Brain pericyte (primary cell): ENCODE results near the gene HOXA9.

ENCODE experiments used
- DNase-seq: peaks from one replicate; pipeline ENCODE4 v3.0.0-alpha.2; 2012; ENCODE audit warnings: low read depth, low spot score

The HOXA9 gene

DNA sequence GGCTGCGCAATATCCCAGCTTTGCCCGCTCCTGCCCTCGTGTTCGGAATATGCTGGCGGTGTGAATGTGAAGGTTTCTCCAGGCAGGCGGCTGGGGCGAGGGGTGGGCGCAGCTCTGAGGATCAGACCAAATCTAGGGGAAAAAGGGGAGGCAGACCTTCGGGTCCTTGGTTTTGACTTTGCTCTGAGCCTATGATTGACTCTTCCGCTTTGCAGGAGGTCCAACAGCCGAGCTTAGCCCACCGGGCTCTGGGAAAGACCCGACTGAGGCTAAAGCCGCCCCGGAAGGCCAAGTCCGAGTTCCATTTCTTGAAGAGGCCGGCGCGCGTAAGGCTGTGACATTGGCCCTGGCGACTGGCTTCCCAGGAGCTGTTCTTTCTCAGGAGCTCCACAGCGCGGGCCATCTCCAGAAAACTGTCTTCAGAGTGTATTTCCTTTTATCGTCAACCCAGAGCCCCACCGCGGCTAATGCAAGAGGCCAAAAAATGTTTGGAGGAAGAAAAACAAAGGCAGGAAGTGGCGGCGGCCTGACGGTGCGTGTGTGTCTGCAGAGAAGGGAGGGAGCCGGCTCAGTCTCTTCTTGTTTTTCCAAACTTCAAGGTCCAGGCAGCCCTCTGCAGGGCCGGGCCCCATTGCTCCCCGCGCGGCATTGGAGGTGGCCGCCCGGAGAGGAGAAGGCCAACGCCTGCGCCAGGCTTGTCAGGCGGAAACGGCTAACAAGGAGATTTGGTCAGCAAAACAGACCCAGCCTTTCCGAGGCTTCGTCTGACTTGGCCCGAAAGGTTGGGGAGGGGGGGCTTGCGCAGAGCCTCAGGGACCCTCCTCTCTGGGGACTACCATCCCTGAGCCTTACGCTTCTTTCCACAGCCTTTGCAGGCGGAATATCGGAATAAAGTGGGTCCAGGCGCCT is 23.3 kb upstream of the HOXA9 start:
- DNase-seq: no peak

DNA sequence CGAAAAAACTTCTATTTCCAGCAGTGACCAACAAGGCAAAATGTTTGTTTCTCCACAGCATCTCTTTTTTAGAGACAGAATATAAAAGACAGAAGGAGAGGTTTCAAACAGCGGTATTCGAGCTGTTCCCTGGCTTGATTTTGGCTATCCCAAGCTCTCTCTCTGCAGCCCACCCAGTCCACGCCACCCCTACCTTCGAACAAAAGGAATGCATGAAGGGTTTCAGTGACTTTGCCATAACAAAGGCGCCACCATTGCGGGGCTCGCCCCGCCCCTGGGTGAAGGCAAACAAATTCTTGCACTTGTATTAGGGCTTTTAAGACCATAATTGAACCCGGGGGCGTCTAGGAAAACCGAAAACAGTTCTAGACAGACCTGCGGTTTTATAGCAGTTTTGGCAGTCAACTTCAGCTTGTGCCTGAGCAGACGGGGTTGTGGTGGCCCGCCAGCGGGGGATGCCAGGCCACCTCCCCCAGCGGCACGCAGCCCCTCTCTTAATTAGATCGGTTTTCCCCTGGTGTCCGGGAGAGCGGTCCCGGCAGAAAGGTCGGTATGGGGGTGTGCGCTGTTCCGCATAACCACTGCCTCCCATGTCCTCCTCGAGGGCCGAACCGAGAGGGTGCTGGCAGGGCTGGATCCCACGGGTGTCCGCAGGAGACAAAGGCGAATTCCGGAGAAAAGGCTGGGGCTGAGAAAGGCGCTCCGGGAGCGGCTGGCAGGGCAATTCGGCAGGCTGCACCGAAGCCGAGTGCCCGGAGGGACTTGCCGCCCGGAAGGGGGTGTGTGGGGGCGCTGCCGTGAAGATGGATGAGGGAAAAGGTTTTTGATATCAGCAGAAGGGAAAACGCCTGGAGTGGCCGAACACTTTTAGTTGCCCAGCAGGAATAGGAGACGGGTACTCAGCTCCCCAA is 22.4 kb upstream of the HOXA9 start:
- no peak for DNase-seq

DNA sequence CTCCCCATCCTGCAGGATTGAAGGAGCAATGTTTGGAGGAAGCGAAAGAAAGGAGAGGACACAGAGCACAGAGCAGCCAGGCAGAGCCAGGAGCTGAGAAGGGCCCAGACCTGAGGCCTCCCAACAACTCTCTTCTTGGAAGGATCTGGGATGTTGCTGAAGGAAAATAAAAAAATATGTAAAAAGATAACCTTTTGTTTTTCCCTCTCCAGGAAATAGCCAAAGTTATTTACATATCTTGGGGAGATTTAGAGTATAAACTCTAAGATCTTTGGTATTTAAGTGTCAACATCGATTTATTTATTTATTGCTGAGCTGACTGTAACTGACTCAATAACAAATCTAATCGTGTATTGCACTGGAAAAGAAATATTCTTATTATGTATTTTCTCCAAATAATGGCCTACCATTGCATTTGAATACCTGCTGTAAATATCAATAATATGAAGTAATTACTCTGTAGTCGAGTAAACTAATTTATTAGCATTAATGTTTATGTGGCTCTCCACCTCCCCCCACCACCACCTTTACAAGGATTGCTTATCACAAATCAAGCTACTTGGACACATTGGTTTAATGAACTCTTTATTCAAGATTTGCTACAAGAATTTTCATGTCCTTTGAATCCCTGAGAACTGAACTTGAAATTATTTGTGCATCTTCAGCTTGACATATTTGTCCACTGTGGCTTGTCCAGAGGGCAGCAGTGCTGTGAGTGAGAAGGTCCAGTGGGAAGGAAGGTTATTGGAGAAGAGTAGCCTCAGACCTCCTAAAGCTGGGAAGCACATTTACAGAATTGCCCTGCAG is 21.5 kb upstream of the HOXA9 start:
- DNase-seq: no peak

DNA sequence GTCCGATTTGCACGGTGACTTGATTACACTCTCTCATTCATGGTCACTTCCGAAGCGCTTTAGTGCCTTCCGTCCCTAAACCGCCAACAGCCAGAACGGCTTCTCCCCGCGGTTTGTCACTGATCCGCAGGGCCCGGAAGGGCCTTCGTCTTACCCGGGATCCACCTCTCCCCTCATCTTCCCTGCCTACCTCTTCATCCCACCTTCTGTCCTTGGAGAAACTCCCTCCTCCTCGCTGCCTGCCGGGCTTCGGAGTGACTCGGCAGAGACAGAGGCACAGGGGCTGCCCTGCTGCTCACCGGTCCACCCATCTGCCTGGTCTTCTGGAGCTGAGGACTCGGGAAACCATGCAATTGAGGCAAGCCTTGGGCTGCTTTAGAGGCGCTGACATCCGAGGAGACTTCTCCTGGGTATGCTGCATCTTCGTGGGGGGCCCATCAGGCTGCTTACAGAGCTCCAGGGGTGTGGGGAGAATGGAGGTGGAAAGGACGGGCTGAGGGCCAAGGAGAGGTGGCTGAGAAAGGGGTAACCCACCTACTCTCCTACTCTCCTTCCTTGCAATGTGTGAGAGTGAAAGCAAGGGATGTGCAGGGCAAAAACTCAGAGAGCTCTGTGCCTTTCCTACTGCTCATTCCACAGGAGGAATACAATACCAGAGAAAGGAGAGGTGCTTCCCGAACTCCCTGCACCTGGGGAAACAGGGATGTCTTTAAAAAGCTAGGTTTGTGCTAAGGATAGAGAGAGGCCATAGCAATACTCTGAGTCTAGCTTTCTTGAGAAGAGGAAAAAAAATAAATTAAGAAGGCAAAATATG is 20.7 kb upstream of the HOXA9 start:
- DNase-seq: no peak

DNA sequence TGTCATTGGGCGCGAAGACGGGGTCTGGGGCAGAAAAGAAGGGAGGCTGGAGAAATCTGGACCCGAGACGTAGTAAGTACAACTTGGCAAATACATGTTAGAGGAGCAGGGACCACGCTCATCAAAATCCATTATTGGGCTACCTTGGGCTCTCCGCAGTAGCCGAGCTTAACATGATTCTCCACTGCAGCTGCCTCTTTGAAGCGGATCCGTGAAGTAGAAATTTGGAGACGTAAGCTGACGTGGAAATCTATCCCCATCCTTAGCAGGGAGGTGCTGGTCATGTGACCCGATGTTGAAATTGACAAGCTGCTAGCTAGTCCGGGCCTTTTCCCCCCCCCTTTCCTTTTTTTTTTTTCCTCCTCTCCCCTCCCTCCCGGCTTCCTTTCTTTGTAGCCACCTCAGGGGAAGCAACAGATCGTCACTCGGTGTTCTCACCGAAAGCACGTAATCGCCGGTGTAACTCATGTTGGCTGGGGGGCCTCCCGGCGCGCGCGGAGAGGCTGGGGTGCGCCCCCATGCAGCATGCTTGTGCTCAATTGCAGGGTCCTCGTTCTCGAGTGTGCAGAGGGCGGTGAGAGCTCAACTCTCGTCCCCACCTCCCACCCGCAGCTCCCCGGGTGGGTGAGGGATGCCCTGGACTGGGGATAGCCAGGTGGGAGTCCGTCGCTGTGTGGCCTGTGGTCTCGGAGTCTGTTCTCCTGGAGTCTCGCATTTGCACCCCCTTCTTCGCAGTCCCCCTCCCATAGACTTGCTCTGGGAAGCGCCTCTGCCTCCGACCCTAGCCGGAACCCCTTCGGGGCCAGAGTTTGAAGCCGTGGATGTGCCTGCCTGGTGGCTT is 19.9 kb upstream of the HOXA9 start, which contains the start of gene HOXA11:
HOXA11 (minus strand) TSS at position 220 of the 841 bp plus-strand sequence; CDS start at position 132, 88 bp downstream.
- no peak for DNase-seq

DNA sequence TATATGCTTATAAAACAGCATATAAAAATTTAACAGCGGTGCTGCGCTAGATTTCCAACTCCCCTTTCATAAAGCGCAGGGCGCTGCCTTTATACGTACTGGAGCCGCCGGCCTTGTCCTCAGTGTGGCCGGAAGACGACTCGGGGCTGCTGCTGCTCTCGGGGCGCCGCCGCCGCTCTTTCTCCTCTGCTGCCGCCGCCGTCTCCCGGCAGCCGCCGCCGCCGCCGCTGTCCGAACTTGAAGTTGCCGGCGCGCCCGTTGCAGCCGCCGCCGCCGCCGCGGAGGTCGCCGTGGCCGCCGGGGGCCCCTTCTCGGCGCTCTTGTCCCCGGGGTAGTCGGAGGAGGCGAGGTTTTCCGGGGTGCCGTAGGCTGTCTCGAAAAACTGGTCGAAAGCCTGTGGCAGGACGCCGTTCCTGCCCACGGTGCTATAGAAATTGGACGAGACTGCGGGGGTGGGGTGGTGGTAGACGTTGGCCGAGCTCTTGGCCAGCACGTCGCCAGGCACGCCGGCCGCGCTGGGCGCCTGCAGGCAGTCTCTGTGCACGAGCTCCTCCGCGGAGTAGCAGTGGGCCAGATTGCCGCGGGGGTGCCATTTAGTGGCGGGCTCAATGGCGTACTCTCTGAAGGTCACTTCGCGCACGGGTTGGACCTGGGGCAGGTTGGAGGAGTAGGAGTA is 19.1 kb upstream of the HOXA9 start:
- no peak for DNase-seq

DNA sequence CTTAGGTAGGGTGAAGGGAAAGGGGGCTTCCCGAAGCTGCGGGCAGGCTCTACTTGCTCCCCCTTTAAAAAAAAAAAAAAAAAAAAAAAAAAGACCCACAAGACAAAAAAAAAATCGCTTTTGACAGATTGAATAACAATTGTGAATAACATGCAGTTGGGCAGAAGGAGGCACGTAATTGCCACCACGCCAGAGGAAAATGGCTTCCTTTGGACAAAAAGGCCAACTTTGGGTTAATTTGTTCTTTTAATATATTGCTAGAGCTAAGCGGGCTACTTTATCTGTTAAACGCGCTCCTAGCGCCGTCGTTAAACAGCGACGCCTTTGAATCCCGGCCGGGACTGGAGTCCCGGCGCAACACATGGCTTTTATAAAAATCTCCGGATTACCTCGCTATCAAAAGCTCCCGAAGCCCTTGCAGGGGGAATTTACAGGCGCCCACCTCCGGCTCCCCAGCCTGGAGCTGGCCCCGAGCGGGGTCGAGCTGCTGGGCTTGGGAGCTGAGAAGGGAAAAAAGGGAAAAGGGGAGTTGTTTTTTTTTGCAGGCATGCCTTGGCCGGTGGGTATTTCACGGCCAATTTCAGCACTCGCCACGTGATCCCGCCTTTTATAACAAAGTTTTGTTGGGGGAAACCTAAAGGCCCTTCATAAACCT is 18.5 kb upstream of the HOXA9 start:
- no peak for DNase-seq

DNA sequence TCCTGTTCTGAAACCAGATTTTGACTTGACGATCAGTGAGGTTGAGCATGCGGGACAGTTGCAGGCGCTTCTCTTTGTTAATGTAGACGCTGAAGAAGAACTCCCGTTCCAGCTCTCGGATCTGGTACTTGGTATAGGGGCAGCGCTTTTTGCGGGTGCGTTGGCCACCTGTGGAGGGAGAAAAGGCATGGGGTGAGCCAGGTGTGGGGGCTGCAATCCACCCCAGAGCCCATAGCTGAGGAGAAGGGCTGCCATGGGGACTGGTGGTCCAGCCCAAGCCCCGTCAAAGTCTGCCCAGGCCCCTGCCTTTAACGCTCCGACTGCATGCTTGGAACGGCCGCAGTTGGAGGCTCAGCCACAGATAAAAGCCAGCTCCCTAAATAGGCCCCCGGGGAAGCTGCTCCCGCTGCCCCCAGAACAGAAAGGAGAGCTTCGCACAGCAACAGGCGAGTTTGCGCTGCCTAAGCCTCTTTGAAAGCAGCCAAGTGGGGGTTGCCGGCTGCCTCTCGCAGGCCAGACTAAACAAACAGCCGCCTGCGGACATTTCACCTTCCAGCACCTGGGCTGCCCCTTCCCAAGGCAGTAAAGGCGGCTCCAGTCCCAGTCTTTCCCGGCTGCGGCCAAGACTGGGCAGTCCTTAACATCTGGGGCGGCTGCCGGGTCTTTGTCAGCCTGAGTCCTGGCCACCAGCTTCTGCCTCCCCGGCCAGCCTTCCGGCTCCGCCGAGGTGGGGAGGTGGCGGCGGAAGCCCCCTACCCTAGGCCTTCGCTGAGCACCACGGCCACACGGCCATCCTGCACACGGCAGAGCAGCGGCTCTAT is 17.7 kb upstream of the HOXA9 start:
- DNase-seq: no peak

DNA sequence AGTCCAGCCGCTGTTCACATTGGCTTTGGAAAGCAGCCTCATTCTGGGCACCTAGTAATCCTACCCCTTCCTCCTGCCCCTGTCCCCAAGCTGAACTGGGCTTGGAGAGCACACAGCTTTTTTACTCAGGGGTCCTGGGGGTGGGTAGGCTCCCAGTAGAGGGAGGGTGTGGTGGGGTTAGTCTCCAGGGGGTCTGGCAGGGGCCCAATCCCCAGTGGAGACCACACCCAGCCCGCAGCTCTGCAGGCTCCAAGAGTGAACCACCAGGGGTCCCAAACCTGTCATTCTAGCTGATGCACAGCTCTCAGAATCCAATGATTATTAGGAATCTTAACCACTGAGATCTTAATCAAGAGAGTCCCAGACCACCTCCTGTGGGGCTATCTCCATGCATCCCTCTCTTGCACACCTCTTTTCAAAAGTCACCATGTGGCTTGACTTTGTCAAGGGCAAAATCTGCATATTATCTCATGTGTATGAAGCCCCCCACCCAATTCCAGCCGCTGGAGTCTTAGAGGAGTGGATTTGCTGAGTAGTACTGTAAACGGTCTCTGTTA is 17.0 kb upstream of the HOXA9 start:
- no peak for DNase-seq

DNA sequence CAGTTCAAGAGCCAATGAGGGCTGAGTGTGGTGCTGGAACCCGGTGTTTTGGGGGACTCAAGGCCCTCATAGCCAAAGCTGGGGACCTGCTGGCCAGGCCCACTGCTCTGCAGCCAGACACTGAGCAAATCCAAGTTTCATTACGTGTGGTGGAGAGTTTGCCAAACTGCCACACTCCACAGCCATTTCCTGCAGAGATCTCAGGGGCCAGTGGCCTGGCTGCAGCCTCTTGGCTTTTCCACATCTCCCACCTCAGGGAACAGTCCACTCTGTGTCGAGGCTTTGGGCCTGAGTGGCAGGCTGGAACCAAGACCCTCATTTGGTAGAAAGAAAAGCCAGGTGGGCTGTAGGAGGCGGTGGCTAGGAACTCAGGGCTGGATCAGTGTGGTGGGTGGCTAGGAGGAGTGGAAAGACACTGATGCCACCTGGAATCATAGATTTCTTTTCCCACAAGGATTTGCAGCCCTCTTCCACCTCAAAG is 16.5 kb upstream of the HOXA9 start:
- DNase-seq: no peak

DNA sequence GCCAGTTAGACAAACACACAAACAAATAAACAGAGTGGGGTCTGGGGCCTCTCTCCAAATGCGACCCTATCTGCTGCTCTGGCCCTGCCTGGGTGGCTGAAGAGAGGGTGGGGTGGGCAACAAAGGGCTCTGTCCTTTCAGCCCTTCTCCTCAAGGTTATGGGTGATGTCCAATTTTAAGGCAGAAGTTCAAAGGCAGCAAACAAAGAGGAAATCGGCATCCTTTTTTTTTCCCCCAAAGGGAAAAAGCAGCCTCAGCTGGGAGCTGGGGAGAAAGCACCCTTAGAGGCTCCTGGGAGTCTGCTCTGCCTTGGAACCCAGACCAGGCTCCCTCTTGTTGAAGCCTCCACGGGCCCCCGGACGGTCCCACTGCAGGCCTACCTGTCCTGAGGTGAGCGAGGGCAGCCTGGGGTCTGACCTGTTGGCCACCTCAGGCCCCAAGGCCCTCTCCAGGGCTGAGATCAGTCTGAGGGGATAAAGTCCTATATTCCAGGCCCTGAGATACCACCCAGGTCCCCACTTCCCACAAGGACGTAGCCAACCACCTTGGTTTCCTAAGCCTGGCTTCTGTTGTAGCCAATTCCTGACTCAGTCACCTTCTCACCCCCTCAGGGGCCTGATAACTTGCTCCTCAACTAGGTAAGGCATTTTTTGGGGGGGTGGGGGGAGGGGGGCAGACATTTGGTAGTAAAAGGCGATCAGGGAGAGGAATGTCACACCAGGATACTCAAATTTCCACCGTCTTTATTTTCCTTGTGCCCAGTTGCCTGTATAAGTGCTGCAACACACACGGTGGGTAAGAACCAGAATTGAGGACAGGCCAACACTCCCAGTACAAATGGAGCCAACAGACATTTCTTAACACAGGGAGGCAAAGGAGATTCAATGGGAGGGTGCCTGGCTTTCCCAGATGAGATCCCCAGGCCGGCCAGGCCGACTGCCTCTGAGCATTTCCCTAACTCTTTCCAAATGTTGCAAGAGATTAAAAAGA is 15.4 kb upstream of the HOXA9 start:
- DNase-seq: no peak

DNA sequence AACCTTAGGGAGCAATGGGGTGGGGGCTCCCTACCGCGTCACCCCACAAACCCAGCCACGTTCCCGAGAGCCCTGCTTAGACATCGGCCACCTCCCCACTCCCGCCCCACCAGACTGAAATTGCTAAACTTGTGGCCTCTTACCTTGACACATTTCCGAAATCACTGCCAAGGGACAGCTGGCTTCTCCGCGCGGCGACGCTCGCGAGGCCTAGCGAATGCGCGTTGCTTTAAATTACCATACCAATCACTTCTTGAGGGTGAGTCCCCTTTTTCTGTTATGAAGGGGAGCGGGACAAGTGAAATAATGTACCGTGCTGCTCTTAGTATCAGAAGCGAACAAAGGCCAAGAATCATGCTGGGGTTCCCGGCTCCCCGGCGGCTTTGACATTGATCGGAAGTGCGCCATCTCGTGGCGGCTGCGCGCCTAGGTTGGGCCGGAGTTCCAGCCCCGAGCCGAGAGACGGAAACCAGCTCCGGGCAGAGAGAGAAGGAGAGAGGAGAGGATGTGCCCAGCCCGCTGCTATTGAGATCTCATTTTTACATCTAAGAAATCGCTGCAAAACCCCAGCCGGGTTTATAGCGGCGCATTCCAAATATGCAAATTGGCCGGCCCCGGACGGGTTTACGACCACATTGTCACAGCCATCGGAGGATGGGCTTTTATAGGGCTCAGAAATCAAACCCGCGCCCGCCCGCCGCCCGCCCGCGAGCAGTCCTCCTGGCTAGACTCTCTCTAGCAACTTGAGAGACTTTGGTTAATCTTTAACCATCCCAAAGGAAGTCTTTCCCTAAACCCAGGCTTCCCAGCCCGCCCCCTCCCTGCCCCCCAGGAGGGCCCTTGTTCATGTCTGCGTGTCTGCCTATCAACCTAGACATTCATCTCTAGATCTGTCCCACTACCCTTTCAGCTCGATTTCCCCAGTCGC is 14.4 kb upstream of the HOXA9 start:
- no peak for DNase-seq

DNA sequence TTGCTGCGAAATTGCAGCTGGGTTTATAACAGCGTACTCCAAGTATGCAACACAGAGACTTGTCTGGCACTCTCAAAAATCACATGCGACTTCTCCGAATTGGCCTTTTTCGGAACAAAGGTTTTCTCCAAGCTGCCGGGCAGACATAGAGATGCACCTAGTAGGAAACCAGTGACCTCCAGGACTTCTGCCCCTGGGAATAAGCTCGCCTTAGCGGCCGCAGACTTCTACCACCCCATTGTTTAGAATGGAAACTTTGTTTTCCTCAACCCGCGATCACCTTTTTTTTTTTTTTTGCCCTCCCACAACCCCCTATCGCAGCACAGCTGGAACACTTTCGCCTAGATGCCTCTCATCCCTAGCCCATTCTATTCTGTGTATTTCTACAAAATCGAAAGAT is 13.7 kb upstream of the HOXA9 start:
- DNase-seq: no peak

DNA sequence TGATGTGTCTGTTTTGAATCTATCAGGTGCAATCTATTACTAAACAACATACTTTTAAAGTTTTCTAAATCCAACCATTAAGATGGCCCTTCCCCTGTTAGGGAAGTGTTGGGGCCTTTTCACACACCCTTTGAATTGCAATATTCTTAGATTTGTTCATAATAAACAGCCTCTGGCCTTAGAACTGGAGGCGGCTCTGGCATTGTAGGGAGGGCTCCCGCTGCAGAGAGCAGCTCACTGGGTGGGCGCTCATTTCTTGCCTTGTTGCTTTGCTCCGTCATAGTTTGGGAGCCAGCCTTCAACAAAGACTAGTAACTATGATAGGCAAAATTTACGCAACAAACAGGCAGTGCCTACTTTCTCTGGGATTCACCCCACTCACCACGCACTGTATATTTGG is 13.0 kb upstream of the HOXA9 start:
- DNase-seq: no peak

DNA sequence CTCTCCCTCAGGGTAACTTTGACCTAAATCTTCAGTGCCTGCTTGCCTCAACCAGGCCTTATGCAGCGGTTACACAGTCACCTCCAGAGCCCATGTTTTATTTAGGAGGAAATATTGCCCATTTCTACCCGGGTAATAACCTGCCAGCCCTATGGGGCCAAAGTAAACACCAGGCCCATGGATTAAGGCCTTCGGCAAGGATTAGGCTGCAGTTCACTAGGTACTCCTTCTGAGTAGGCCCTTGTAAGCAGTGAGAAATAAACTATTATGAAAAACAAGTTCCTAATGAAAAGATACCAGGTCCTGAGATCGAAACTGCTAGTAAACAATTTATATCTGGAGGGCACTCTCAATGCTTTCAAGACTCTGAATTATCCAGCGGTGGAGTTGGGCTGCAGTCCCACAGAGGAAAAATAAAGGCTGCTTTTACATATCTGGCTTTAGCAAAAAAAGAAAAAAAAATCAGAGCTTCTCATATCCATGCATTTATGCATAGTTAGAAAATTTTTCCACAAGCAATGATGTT is 12.5 kb upstream of the HOXA9 start:
- DNase-seq: no peak
